Inflammatory macrophage treated with lipopolysaccharide for 1 hour (primary cell): ENCODE data around the gene DRC1.

Experiments
- DNase-seq, 2 donors: peaks; one replicate each; pipeline ENCODE4 v3.0.0-alpha.2; 2020 to 2022

DRC1 gene

GRCh38 chr2:26449278-26450030, 47.7 kb downstream of the DRC1 start:
- DNase-seq, result no peak

DNA sequence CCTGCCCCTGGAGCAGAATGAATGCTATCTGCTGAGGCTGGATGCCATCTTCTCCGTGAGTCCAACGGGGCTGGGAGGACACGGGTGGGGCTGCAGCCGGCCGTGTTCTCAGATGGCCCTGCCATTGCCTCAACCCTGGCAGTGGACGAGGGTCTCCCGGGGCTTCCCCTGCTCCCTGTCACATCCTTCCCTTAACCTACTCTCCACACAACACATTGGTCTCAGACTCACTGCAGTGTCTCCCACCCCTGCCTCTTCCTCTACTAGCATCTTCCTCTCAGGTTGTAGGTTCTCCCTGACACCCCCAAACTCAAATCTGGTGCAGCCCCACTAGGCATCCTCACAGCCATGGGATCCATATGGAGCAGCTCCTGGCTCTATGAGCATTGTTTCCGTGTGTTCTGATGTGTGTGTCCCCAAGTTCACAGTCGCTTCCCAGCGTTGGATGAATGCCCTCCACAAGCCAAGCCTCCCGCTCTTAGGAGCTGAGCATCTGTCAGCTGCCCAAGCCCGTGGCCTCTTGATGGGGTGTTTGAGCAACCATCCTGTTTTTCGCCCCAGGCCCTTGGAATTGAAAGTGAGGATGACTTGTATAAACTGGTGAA, 48.4 kb downstream of the DRC1 start:
- no peak for DNase-seq

DNA sequence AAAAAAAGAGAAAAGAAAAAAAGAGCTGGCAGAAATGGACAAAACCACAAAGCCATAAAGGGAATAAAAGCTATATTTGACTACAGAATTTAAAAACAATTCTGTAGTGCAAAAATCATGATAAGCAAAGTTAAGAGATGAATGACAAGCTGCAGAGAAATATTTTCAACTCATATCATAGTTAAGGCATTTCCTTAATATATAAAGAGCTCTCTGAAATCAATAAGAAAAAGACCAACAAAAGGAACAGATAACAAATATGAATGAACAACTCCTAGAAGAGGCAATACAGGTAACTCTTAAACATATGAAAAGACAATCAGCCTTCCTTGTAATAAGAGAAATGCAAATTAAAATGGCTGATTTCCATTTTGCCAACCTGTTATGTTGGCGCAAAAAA, 50.0 kb downstream of the DRC1 start:
- no peak for DNase-seq

- no peak for DNase-seq
Observed at GRCh38 chr2:26453421-26454329, 52.0 kb downstream of the DRC1 start.

- no peak for DNase-seq
Observed at GRCh38 chr2:26454561-26455001, 52.9 kb downstream of the DRC1 start.

GRCh38 chr2:26455037-26455669, 53.4 kb downstream of the DRC1 start:
- no peak for DNase-seq

DNA sequence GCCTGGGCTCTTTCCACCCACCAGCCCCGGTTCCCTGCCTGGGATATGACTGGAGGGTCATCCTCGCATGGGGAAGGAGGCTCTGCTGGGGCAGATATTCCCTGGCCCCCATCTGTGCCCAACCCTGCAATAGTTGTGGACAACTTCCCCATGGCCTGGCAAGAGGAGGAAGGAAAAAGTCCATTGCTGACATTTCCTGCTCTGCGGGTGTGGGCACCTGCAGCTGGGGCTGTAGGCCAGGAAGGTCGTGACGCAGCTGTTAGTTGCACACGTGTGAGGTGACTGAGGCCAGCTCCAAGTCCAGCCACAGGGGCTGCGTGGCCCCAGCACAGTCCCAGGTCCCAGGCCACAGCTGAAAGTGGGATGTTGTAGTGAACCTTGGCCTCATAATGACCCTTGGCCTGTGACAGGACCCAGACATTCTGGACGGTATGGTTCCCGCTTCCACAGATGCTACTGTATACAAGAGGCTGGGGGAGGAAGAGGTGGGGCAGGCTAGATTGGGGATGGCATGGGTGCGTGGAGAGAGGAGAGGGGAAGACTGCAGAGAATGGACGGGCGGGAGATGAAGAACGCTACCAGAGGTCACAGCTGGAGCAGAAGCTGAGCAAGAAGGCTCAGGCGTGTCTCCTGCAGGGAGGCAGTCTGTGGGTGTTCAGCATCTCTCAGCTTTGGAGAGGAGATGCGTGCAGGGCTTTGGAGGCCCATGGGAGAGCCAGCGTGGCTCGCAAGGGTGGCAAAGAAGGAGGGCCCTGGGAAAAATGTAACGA, 54.1 kb downstream of the DRC1 start:
- peak; percentile 31 to 36 for DNase-seq

DNA sequence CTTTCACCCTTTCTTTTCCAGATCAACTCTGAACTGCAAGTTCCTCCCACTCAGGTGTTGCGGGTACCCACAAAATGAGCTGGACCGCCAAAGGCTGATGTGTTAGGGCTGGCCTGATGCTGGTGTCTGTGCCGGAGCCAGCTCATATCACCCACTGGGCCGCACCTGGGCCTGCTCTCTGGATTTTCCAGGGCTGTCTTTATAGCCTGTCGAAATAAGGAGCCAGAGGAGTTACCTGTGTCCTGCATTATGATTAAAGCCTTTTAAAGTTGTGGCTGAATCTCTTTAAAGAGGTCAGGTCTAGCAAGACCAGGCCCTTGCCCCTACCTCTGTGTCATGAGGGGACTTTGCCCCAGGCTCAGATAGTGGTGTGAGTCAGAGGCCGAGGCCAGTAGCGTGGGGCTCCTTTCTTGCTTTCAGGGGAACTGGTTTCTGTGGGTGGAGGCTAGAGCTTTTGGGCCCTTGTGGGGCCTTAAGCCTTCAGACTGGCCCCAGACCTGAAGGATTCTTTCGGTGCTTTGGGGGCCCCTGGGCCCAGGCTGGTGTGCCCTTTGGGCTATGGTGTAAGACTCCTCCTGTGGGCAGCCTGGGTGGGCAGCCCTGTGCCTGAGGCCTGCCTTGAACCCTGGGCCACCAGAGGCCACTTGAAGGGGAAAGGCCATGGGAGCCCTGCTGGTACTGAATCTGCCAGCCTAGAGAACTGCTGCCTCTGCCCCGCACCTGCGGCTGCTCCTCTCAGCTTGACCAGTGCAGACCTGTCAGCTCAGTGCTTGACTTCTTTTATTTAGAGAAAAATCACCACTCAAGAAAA, 54.9 kb downstream of the DRC1 start:
- DNase-seq, result peak; percentile 54 to 58

GRCh38 chr2:26457251-26457666, 55.5 kb downstream of the DRC1 start:
- no peak for DNase-seq

DNA sequence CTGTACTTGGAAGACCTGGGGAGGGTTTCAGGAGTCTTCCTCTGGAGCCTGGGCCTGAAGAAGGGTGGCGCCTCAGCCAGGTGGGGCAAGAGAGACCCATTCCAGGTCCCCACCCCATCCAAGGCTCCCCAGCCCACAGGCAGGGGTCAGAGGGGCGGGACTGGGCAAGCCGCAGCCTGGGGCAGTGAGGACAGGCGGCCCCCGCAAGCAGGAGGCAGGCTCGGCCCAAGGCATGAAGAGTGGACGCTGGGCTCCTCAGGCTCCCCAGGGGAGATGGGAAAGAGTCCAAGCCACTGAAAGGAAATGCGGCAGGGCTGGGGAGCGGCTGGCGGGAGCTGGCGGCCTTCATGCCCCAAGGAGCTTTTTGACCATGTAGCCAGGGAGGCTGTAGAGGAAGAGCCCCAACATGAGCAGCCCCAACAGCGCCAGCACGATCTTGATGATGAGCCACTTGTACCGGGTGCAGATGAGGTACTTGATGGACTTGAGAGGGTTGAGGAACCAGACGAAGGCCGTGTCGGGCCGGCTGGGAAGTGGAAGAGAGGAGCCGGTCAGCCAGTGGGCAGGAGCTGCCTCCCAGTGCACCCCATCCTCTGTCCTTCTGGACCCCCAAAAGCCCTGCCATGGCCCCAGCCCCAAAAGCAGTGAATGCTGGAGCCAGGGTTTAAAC, 56.1 kb downstream of the DRC1 start:
- no peak for DNase-seq

DNA sequence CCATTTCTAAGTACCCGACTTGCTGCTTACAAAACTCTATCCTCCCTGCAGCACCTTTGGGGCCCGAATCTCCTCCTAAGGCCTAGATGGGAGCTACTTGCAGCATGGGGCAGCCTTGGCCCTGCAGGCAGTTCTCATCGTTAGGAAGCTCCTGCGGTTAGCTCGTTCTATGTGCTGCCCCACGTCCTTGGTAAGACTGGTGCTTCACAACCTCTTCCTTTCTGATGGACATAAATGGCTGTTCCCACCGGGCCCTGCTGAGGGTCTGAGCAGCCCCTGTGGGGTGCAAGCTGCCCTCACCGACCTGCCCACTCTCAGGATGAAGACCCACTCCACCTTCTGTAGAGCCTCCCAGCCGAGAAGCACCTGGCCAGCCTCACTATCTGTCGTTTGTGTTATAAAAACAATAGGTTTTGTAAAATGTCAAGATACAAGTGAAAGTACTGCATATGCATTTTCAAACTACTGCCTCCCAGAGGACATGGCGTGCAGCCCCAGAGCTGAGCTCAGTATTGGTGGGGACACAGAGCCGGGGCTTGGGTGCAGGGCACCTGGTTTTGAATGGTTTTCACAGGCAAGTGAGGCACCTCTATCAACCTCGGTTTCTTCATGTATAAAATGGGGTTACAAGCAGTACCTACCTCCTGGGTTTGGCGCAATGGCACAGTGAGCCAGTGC, 56.8 kb downstream of the DRC1 start:
- DNase-seq, result no peak

GRCh38 chr2:26459991-26460612, 58.4 kb downstream of the DRC1 start:
- no peak for DNase-seq

DNA sequence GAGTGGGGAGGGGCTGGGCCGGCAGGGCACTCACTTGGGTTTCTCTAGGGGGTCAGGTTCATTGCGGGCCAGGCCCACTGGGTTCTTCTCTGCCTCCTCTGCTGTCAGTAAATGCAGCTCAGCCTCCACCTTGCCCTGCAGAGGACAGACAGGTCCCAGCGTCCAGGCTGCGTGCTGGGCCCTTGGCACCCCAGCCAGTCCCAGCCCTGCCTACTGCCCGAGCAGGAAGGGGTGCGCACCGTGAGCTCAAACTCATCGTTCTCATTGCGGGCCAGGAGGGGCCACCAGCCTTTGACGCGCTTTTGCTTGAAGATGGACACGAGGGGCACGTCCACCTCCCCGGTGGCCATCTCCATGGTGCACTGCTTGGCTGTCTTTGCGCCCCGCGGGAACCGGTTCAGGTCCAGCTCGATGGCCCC, 58.9 kb downstream of the DRC1 start:
- DNase-seq, result no peak

- no peak for DNase-seq
Observed at GRCh38 chr2:26461601-26462023, 59.9 kb downstream of the DRC1 start.

GRCh38 chr2:26462100-26462499, 60.4 kb downstream of the DRC1 start:
- DNase-seq, result no peak

DNA sequence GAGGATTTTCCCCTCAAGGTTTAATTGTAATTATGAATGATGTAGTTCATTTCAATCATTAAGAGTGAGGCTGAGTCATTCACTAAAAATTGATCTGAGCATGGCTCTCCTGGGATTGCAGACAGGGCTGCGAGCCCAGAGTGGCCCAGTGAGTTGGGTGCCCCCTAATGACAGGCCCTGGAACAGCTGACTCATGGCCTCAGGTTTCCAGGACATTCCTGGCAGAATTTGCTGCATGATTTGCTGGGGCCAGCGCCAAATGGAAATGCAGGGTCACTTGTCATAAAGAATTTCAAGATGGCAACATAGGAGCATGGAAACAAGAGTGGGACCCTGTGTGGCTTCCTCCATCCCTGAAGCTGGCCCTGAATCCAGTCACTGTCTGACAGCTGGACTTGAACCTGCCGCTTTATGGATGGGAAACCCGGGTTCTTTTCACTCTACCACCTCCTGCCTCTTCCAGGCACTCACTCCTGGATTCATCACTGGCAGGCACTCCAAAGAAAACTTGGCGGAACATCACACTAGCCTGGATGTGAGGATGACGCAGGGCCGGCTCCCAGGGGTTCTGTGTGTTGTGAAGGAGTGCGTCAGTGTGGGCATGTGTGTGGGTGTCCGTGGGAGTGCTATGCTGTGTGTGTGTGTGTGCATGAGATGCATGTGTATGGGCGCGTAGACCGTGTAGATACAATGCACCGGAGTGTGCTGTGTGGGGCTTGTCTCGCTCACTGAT, 61.0 kb downstream of the DRC1 start:
- DNase-seq, result peak; percentile 36 to 59

DNA sequence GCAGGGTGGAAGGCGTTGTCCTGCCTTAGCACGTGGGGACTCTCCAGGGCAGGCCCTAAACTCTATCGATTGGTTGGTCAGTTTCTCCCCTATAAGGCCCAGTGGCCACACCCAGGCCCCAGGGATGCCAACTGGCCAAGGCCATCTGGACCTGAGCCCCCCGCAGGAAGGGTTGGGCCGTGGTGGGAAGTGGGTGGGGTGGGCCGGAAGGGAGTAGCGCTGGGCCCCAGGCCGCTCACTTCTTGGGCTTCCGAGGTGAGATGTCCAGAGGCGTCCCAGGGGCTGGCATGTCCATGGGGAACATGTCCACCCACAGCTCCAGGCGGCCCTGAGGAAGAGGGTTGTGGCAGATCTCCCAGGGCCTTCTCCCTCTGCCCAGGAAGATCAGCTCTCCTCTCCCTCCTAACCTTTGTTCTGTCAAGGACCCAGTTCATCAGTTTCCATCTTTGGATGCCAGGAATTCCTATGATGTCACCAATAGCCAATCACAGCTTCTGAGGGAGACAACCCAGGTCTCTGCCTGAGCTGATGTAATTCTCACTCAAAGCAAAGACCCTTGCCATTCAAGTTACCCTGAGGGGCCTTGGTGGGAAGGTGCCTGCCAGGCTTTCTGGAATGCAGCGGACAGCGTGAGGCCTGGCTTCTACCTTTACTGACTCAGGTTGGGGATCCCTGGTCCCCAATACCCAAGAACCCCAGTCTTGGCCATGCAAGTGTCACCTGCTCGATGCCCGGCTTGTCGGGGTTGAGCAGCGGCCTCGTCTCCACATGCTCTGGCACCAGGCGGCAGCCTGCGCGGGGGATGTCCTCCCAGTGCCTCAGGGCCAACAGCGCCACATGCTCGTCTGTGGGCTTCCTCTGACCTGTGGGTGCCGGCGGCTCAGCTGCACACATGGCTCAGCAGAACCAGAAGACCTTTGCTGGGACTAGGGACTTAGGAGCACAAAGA, 61.8 kb downstream of the DRC1 start:
- no peak for DNase-seq
